Cardiac fibroblast (primary cell): ENCODE measurements around the gene BAHD1.

Experiments used
- DNase-seq, 2 donors: peaks; one replicate each; pipeline versions ENCODE4 v3.0.0 to v3.0.0-alpha.2; 2010; ENCODE audit warnings: low read depth in 2 of 2
- H3K4me3 ChIP-seq, 2 donors: replicated peaks in 1 of 2; 1 replicate in 1 of 2; 2 replicates in 1 of 2; pipeline ENCODE4 v1.5.1; 2011; ENCODE audit warnings: low read depth in 2 of 2, low read length in 2 of 2, mild to moderate bottlenecking in 2 of 2, moderate library complexity in 1 of 2
- CTCF ChIP-seq: IDR thresholded peaks from one replicate; pipeline ENCODE4 v1.5.1; 2011; ENCODE audit warnings: low read depth, mild to moderate bottlenecking, low read length, inconsistent platforms

BAHD1 gene

DNA sequence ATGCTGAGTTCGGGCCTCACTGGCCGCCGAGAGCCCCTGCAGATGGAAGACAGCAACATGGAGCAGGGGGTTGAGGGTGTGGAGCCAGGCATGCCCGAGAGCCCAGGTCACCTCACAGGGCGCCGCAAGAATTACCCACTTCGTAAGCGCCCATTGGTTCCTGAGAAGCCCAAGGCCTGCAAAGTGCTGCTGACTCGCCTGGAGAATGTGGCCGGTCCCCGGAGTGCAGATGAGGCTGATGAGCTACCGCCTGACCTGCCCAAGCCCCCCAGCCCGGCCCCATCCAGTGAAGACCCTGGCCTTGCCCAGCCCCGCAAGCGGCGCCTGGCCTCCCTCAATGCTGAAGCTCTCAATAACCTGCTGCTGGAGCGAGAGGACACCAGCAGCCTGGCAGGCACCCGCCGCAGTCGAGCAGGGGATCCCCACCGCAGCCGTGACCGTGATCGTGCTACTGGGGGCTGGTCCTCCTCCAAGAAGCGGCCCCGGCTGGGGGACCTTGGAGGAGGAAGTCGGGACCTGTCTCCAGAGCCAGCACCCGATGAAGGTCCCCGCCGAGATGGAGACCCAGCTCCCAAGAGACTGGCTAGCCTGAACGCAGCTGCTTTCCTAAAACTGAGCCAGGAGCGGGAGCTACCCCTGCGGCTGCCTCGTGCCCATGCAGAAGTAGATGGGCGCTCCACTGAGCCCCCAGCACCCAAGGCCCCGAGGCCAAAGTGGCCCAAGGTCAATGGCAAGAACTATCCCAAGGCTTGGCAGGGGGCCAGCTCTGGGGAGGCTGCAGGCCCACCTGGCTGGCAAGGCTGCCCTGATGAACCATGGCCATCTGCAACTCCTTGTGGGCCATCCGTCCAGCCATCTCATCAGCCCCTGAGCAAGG, 18.0 kb downstream of the BAHD1 start:
- no peak for TF ChIP-seq CTCF
- H3K4me3 ChIP-seq, result no peak overlapping the region
- DNase-seq, result no peak

- H3K4me3 ChIP-seq, result no peak overlapping the region
- TF ChIP-seq CTCF, result no peak
These were observed 18.8 kb downstream of the BAHD1 start for GRCh38 chr15:40459391-40460015.

GRCh38 chr15:40460404-40460803, 19.7 kb downstream of the BAHD1 start:
- TF ChIP-seq CTCF, result no peak
- no peak overlapping the region for H3K4me3 ChIP-seq
- DNase-seq, result no peak

More at GRCh38 chr15:40459391-40460015, 18.8 kb downstream of the BAHD1 start:
- DNase-seq, result no peak

GRCh38 chr15:40461958-40462357, 21.2 kb downstream of the BAHD1 start:
- H3K4me3 ChIP-seq, result no peak overlapping the region
- TF ChIP-seq CTCF, result no peak
- no peak for DNase-seq

DNA sequence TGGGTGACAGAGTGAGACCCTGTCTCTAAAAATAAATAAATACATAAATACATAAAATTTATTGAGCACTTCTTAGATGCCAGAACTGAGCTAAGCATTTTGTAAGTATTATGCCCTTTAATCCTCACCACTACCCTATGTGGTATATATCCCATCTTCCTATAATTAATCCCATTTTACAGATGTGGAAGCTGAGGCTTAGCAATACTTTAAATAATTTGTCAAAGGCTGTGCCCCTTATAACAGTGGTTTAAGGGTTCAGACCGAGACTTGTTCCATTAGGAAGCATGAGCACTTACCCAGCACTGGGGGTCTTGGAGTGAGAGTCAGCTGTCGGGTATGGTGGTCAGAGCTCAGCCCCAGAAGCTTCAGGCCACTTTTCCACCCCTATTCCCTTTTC, 22.5 kb downstream of the BAHD1 start:
- DNase-seq, result no peak
- no peak overlapping the region for H3K4me3 ChIP-seq
- no peak for TF ChIP-seq CTCF

DNA sequence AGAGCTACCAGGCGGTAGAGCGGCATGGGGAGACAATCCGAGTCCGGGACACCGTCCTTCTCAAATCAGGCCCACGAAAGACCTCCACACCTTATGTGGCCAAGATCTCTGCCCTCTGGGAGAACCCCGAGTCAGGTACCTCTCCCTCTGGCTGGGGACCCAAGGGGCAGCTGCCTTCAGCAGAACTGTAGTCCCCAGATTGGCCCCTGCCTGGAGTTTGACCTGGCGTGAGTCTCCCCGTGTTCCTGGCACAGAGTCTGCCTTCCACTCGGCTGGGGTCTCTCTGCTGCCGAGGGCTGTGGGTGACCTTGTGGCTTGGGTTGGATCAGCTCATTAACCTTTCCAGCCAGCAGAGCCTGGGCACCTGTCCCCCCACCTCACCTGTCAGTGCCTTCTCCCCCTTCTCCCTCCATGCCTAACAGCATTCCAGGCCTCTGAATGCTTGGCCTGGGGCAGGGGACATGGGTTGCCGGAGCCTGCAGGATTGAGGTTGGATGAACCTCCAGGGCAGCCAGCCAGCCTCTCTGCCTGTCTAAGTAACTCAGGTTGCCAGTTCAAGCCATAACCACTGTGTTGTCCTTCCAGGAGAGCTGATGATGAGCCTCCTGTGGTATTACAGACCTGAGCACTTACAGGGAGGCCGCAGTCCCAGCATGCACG, 23.3 kb downstream of the BAHD1 start:
- H3K4me3 ChIP-seq, result no peak overlapping the region
- no peak for TF ChIP-seq CTCF
- DNase-seq, result no peak
